T-helper 2 cell treated with Interferon-gamma antibody and Interleukin-4, amounts not matched to agents 5 μg/mL and 100 μg/mL, for 36 hours (primary cell): ENCODE data around the gene GUCY2C.
"Not testable (repeated sequence)": the region's sequence is repeated elsewhere in the genome, so short reads cannot be mapped to it uniquely, and the experiment has no call there.

Experiments
- DNase-seq: peaks from one replicate; pipeline ENCODE4 v3.0.0; 2021; ENCODE audit warnings: low spot score
- H3K27ac Mint-ChIP-seq: one replicate; pipeline ENCODE4 v1.8.0; 2021; ENCODE audit warnings: mild to moderate bottlenecking, mixed read lengths
- H3K27me3 Mint-ChIP-seq: one replicate; pipeline ENCODE4 v1.8.0; 2021; ENCODE audit warnings: low read depth, mixed read lengths
- H3K36me3 Mint-ChIP-seq: one replicate; pipeline ENCODE4 v1.8.0; 2021; ENCODE audit warnings: low read depth, mixed read lengths
- H3K4me1 Mint-ChIP-seq: one replicate; pipeline ENCODE4 v1.8.0; 2021; ENCODE audit warnings: low read depth, mixed read lengths
- H3K4me3 Mint-ChIP-seq: one replicate; pipeline ENCODE4 v1.8.0; 2022; ENCODE audit warnings: mild to moderate bottlenecking, moderate library complexity, mixed read lengths
- H3K9me3 Mint-ChIP-seq: one replicate; pipeline ENCODE4 v1.8.0; 2021; ENCODE audit warnings: mixed read lengths

Gene GUCY2C

GRCh38 chr12:14696265-14696741, at the start of gene GUCY2C:
Gene GUCY2C, minus strand, starts transcription at chr12:14696599. Its CDS starts 151 bp downstream, at chr12:14696448.
- Mint-ChIP-seq H3K36me3 (no peaks in the 10 kb centered on the region), H3K27me3 (peaks cover 13% of the 10 kb centered on the region), H3K27ac (no peak within 1 kb of the TSS), H3K4me3 (no peak within 1 kb of the TSS), H3K4me1 (no peaks in the 10 kb centered on the region), H3K9me3 (no peaks in the 10 kb centered on the region)
- no peak for DNase-seq

- DNase-seq: no peak
- no peak overlapping the region for H3K27ac Mint-ChIP-seq
- H3K4me1 Mint-ChIP-seq: peaks cover 1% of the 10 kb centered on the region
- H3K36me3 Mint-ChIP-seq: peaks cover 2% of the 10 kb centered on the region
- H3K9me3 Mint-ChIP-seq: peaks cover 20% of the 10 kb centered on the region
- no peaks in the 10 kb centered on the region for H3K27me3 Mint-ChIP-seq
- H3K4me3 Mint-ChIP-seq: no peak overlapping the region
Observed at GRCh38 chr12:14743061-14743460, 46.7 kb upstream of the GUCY2C start.

- Mint-ChIP-seq H3K27me3 (no peaks in the 10 kb centered on the region), H3K9me3 (peaks cover 17% of the 10 kb centered on the region), H3K4me3 (no peak overlapping the region), H3K27ac (no peak overlapping the region), H3K36me3 (peaks cover 2% of the 10 kb centered on the region), H3K4me1 (no peaks in the 10 kb centered on the region)
- no peak for DNase-seq
Observed at GRCh38 chr12:14741942-14742341, 45.5 kb upstream of the GUCY2C start.

- no peaks in the 10 kb centered on the region for H3K4me1 Mint-ChIP-seq
Observed at GRCh38 chr12:14741153-14741552, 44.8 kb upstream of the GUCY2C start.

GRCh38 chr12:14736441-14736840, 40.0 kb upstream of the GUCY2C start:
- not testable (repeated sequence) for H3K27ac Mint-ChIP-seq, H3K9me3 Mint-ChIP-seq, H3K4me1 Mint-ChIP-seq, H3K27me3 Mint-ChIP-seq, DNase-seq, H3K4me3 Mint-ChIP-seq, H3K36me3 Mint-ChIP-seq

More at GRCh38 chr12:14741153-14741552, 44.8 kb upstream of the GUCY2C start:
- no peak overlapping the region for H3K4me3 Mint-ChIP-seq
- no peaks in the 10 kb centered on the region for H3K27me3 Mint-ChIP-seq
- peaks cover 2% of the 10 kb centered on the region for H3K36me3 Mint-ChIP-seq
- peaks cover 17% of the 10 kb centered on the region for H3K9me3 Mint-ChIP-seq
- no peak for DNase-seq
- H3K27ac Mint-ChIP-seq: no peak overlapping the region

GRCh38 chr12:14731821-14732220, 35.4 kb upstream of the GUCY2C start:
- DNase-seq: no peak
- no peak overlapping the region for H3K27ac Mint-ChIP-seq
- peaks cover 11% of the 10 kb centered on the region for H3K27me3 Mint-ChIP-seq
- H3K36me3 Mint-ChIP-seq: no peaks in the 10 kb centered on the region
- H3K9me3 Mint-ChIP-seq: peaks cover 4% of the 10 kb centered on the region
- no peak overlapping the region for H3K4me3 Mint-ChIP-seq
- H3K4me1 Mint-ChIP-seq: no peaks in the 10 kb centered on the region

GRCh38 chr12:14729586-14729985, 33.2 kb upstream of the GUCY2C start:
- Mint-ChIP-seq H3K4me3 (no peak overlapping the region), H3K27me3 (peaks cover 11% of the 10 kb centered on the region), H3K9me3 (peaks cover 15% of the 10 kb centered on the region), H3K4me1 (no peaks in the 10 kb centered on the region), H3K27ac (no peak overlapping the region), H3K36me3 (no peaks in the 10 kb centered on the region)
- DNase-seq: no peak

GRCh38 chr12:14723763-14724162, 27.4 kb upstream of the GUCY2C start:
- Mint-ChIP-seq H3K36me3 (no peaks in the 10 kb centered on the region), H3K4me1 (peaks cover 9% of the 10 kb centered on the region), H3K9me3 (peaks cover 17% of the 10 kb centered on the region), H3K27ac (no peak overlapping the region), H3K4me3 (no peak overlapping the region), H3K27me3 (peaks cover 12% of the 10 kb centered on the region)
- DNase-seq: peak; percentile 8

GRCh38 chr12:14716848-14717444, 20.5 kb upstream of the GUCY2C start:
- Mint-ChIP-seq H3K9me3 (no peaks in the 10 kb centered on the region), H3K4me1 (peaks cover 6% of the 10 kb centered on the region), H3K4me3 (no peak overlapping the region), H3K27me3 (peaks cover 10% of the 10 kb centered on the region), H3K36me3 (no peaks in the 10 kb centered on the region), H3K27ac (no peak overlapping the region)
- DNase-seq: peak; percentile 39

- no peaks in the 10 kb centered on the region for H3K36me3 Mint-ChIP-seq
- DNase-seq: no peak
- peaks cover 12% of the 10 kb centered on the region for H3K27me3 Mint-ChIP-seq
- no peak overlapping the region for H3K27ac Mint-ChIP-seq
- H3K9me3 Mint-ChIP-seq: no peaks in the 10 kb centered on the region
- H3K4me1 Mint-ChIP-seq: peaks cover 6% of the 10 kb centered on the region
- H3K4me3 Mint-ChIP-seq: no peak overlapping the region
Observed at GRCh38 chr12:14714437-14714836, 18.0 kb upstream of the GUCY2C start.

- H3K4me3 Mint-ChIP-seq: no peak overlapping the region
- peaks cover 4% of the 10 kb centered on the region for H3K4me1 Mint-ChIP-seq
- H3K9me3 Mint-ChIP-seq: no peaks in the 10 kb centered on the region
- H3K27me3 Mint-ChIP-seq: peaks cover 21% of the 10 kb centered on the region
- no peak for DNase-seq
- no peak overlapping the region for H3K27ac Mint-ChIP-seq
- H3K36me3 Mint-ChIP-seq: no peaks in the 10 kb centered on the region
Observed at GRCh38 chr12:14710632-14711320, 14.4 kb upstream of the GUCY2C start.

GRCh38 chr12:14701809-14702568, 5.6 kb upstream of the GUCY2C start:
- Mint-ChIP-seq H3K4me1 (no peaks in the 10 kb centered on the region), H3K27ac (no peak overlapping the region), H3K9me3 (no peaks in the 10 kb centered on the region), H3K4me3 (no peak overlapping the region), H3K36me3 (no peaks in the 10 kb centered on the region), H3K27me3 (no peaks in the 10 kb centered on the region)
- DNase-seq: no peak

- Mint-ChIP-seq H3K27me3 (no peaks in the 10 kb centered on the region), H3K4me1 (no peaks in the 10 kb centered on the region), H3K36me3 (no peaks in the 10 kb centered on the region), H3K27ac (no peak overlapping the region), H3K9me3 (no peaks in the 10 kb centered on the region), H3K4me3 (no peak overlapping the region)
- no peak for DNase-seq
Observed at GRCh38 chr12:14700935-14701334, 4.5 kb upstream of the GUCY2C start.

- Mint-ChIP-seq H3K27me3 (no peaks in the 10 kb centered on the region), H3K9me3 (no peaks in the 10 kb centered on the region), H3K4me3 (no peak overlapping the region), H3K36me3 (no peaks in the 10 kb centered on the region), H3K4me1 (no peaks in the 10 kb centered on the region), H3K27ac (no peak overlapping the region)
- no peak for DNase-seq
Observed at GRCh38 chr12:14699923-14700322, 3.5 kb upstream of the GUCY2C start.
